WERI-Rb-1 (cell line): ENCODE data around the gene ZNF573.

ENCODE experiments used
- DNase-seq: peaks from one replicate; pipeline ENCODE4 v3.0.0-alpha.2; 2020
- H3K27ac ChIP-seq: fragments of 250-450 bp; sonication (Bioruptor Pico); 2 replicates; pipeline ENCODE4 v1.5.1; 2020; ENCODE audit warnings: mild to moderate bottlenecking, moderate library complexity
- H3K27me3 ChIP-seq: fragments of 250-450 bp; sonication (Bioruptor Pico); 2 replicates; pipeline ENCODE4 v1.5.1; 2021; ENCODE audit warnings: mild to moderate bottlenecking, low read depth, moderate library complexity; ENCODE audit not compliant: insufficient read depth, severe bottlenecking
- H3K36me3 ChIP-seq: fragments of 250-450 bp; sonication (Bioruptor Pico); 2 replicates; pipeline ENCODE4 v1.5.1; 2020; ENCODE audit warnings: mild to moderate bottlenecking, moderate library complexity
- H3K4me3 ChIP-seq: 2 replicates; pipeline ENCODE4 v1.5.1; 2011; ENCODE audit warnings: low read depth, mild to moderate bottlenecking, control low read depth, low read length
- H3K9me3 ChIP-seq: fragments of 250-450 bp; sonication (Bioruptor Pico); 2 replicates; pipeline ENCODE4 v1.5.1; 2021; ENCODE audit warnings: mild to moderate bottlenecking, moderate library complexity; ENCODE audit not compliant: severe bottlenecking
- CTCF ChIP-seq: IDR thresholded peaks from 2 replicates; pipeline ENCODE4 v1.5.1; 2011; ENCODE audit warnings: low read depth, mild to moderate bottlenecking, control low read depth, inconsistent platforms, low read length

Gene ZNF573

DNA sequence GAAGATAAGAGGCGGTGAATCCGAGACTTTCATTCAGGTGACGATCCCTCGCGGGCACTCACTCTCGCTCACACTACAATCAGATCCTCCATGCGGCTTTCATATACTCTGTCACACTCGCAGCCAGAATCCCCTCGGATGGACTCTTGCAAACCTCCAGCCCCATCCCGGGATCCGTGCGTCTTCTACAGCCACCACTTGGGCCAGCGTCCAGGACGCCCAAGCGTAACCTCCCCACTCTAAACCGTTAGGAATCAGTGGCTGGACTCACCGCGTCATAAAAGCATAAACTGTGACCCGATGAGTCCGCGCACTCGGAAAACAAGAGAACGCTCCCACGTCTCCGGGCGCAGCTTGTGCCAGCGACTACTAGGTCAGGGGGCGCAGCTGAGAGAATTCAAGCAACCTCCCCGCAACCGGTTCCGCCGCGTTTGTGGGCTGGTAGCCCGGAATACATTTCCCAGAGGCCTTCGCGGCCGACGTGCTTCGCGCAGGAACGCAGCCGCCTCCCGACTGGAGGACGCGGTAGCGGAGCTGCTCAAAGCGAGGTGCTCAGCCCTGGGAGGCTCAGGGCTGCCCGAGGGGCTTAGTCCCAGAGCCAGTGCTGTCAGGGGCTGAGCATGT lies 87.4 kb downstream of the ZNF573 start:
- Histone ChIP-seq H3K9me3 (no peaks in the 10 kb centered on the region), H3K4me3 (peak overlapping the region; percentile 58), H3K27ac (peak overlapping the region; percentile 60), H3K36me3 (peaks cover 8% of the 10 kb centered on the region; the same call in 1 of the 2 replicates), H3K27me3 (no peaks in the 10 kb centered on the region)
- peak; percentile 41 for TF ChIP-seq CTCF
- peak; percentile 94 for DNase-seq
